Measurements from ENCODE around the gene CASZ1. TPM values are rescaled to one million over a fixed set of nuclear protein-coding genes. Genes with fewer than 3 reads are reported as not detected.

Gene CASZ1
- total RNA-seq, 1 experiment from 2014 or later: 8.5 TPM

DNA sequence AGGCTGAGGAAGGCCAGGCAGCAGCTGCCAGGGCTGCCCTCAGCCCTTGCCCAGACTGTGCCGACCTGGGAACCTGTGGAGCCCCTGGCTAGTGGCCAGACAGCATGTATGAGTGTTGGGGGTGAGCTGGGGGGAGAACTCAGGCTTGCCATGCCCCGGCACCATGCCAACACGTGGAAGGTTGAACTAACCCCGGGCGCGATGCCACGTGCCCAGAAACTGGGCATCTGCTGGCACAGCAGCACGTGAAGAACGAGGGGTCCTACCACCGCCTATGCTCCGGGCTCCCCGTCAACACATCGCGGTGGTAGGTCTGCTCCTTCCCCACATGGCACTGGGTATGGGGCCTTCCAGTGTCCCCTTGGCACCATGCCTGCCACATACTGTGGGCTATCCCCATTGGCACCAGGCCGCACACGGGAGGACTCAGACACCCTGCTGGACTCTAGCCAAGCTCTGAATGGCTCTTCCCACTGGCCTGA, 68.7 kb downstream of the CASZ1 start:
- DNase-seq (ENCODE audit: low read depth): no peak

GRCh38 chr1:10726355-10726754, 70.1 kb downstream of the CASZ1 start:
- peak; percentile 16 for DNase-seq (ENCODE audit: low read depth)

- DNase-seq (ENCODE audit: low read depth): no peak
Measured at GRCh38 chr1:10724948-10725847, 71.2 kb downstream of the CASZ1 start.

DNA sequence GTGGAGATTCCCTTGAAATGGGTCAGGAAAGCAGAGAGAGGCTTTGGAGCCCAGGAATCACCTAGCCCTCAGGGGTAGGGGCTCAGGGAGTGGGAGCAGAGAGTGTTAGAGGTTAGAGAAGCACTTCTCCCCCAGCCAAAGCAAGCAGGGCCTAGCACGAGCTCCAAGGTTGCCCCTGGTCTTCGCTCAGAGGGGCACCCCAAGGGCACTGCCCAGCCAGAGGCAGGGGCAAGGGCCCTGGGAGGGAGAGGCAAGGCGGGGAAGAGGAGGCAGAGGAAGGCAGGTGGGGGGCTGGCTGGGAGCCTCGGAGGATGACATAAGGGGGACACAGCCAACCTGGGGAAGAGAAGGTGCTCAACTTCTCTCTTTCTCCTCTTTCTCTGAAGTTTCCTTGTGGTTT, 71.9 kb downstream of the CASZ1 start:
- DNase-seq (ENCODE audit: low read depth): no peak

DNA sequence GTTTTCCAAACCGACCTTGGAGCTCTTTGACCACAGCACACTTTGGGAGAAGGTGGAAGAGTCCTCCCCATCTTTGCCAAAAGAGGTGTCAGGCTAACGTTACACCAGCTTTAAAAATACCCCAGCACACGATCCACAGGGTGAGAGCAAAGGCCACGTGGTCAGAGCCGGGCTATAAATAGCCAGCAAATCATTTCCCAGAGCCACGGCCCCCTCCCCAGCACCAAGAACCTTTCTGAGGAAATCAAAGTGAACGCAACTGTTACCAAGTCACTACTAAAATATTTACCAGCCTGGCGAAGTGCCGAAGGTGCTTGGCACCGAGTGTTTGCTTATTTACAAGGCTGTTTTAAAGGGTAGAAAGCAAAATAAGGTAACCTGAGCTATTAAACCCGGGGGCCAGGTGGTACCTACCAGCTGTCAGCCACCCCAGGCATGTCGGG, 72.4 kb downstream of the CASZ1 start:
- DNase-seq (ENCODE audit: low read depth): peak; percentile 34

DNA sequence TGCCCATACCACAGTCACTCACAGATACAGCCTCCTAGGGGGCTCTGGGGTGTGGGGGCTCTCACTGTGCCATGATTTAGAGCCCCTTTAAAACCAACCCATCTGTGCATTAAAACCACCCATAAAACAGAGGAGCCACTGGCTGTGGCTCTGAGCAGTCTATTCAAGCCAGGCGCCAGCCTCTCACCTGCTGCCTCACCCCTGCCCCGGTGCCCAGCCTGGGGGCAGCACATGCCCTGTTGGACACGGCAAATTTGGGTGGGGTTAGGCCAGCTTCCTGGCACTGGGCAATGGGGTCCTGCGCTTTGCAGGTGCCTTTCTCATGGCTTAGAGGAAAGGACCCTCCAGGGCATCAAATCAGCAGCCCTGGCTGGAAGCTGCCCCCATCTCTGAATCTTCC, 73.1 kb downstream of the CASZ1 start:
- no peak for DNase-seq (ENCODE audit: low read depth)

DNA sequence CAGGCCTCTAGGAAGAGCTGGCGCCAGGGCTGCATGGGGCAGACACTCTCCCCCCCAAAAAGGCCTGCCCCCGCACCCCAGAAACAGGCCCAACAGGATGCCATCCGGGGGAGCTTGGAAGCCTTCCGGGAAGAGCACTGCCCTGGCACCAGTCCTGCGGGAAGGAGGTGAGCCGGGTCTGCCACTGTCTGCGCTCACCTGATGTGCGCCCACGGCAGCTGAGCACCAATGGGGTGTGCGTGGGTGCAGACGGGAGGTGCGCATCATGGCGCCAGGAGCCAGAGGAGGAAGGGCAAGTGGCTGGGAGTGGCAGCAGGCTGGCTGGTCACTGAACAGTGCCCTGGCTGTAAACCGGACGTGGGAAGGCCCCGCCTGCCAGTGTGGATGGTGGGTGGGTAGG, 73.6 kb downstream of the CASZ1 start:
- DNase-seq (ENCODE audit: low read depth): no peak

DNA sequence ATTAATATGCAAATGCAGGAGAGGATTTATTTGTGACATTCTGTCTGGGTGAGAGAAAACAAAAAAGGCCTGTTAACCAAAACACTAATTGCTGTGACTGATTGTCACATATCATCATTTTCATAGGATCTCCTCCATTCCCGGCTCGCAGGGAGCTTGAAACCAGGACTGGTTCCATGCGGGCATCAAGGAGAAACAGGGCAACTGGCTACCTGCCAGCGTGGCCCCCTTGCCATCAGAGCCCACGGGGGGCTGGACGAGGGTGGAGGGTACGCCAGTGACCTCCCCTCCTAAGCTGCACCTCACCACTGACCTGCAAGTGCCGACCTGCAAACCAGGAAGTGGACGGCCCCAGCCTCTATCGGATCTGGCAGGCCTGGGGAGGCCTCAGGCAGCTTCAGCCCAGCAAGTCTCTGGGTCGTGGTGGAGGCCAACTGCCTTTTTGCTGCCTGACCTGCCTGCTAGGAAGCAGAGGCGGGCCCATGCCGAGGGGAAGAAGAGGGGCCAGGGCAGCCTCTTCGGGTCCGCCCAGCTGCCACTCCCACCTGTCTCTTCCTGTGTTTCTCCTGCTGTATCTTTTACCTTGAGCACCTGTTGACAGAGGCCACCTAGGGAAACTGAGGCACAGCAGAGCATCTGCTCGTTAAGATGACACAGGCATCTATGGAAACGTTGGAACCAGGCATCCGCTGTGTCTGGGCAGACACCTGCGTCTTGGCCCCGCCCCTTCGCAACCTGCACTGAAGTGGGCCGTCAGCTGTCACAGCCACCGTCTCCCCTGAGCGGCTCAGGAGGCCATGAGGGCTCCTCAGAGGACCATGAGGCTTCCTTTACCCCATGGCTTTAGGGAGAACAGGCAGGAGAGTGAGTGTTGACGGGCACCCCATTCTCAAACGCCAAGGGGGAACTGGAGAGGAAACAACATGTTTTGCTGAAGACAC, 74.8 kb downstream of the CASZ1 start:
- DNase-seq (ENCODE audit: low read depth): no peak

GRCh38 chr1:10720635-10721034, 75.8 kb downstream of the CASZ1 start:
- DNase-seq (ENCODE audit: low read depth): no peak

GRCh38 chr1:10718083-10718415, 78.4 kb downstream of the CASZ1 start:
- no peak for DNase-seq (ENCODE audit: low read depth)

- no peak for DNase-seq (ENCODE audit: low read depth)
Measured at GRCh38 chr1:10717296-10718082, 79.0 kb downstream of the CASZ1 start.

GRCh38 chr1:10716840-10717239, 79.6 kb downstream of the CASZ1 start:
- DNase-seq (ENCODE audit: low read depth): no peak

- peak; percentile 16 for DNase-seq (ENCODE audit: low read depth)
Measured at GRCh38 chr1:10714337-10715114, 81.9 kb downstream of the CASZ1 start.

DNA sequence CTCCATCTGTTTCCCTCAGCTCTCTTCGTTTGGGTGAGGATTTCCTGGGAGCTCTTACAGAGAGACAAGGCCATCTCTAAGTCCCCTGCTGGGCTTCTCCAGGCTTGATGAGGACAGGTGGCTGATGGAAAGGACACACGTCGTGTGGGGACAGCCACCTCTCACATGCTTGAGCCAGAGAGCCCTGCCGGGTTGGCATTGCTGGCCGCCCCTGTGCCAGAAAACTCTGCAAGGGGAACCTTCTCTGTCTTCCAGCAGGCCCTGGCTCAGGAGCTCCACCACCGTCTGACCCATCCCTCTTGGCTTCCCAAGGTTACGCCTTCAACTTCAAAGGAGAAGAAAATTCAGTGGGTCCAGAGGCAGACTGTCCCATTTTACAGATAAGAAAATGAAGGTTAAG, 82.8 kb downstream of the CASZ1 start:
- no peak for DNase-seq (ENCODE audit: low read depth)

GRCh38 chr1:10712568-10713362, 83.7 kb downstream of the CASZ1 start:
- no peak for DNase-seq (ENCODE audit: low read depth)

DNA sequence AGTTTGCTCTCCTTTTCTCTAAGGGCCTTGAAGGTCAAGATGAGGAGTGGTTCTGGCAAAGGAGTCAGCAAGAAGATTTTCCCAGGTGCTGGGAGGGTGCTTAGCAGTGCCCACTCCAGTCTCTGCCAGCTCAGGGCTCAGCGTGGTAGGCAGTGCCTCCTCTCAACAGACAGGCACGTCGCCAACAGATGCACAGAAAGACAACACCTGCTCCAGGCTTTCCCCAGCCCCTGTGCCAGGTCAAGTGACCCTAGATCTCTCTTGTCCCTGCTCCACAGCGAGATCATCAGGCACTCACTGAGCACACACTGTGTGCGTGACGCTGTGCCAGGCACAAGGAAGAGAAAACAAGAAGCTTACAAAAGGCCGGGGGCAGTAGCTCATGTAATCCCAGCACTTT, 86.0 kb downstream of the CASZ1 start:
- DNase-seq (ENCODE audit: low read depth): no peak

GRCh38 chr1:10709646-10710045, 86.8 kb downstream of the CASZ1 start:
- DNase-seq (ENCODE audit: low read depth): no peak

GRCh38 chr1:10709165-10709564, 87.3 kb downstream of the CASZ1 start:
- no peak for DNase-seq (ENCODE audit: low read depth)

- no peak for DNase-seq (ENCODE audit: low read depth)
Measured at GRCh38 chr1:10708757-10709156, 87.7 kb downstream of the CASZ1 start.

GRCh38 chr1:10707208-10707607, 89.2 kb downstream of the CASZ1 start:
- no peak for DNase-seq (ENCODE audit: low read depth)

Measured in Daoy (cell line).